GM19099 (cell line): Measurements from ENCODE around the gene CGB1.
"Not testable (repeated sequence)": the region's sequence is repeated elsewhere in the genome, so short reads cannot be mapped to it uniquely, and the experiment has no call there.

Experiments
- POLR2A ChIP-seq: IDR thresholded peaks from 3 replicates; pipeline ENCODE4 v1.6.1; 2011; ENCODE audit warnings: low read depth; ENCODE audit not compliant: insufficient read length; ENCODE audit errors: extremely low read depth

Gene CGB1

DNA sequence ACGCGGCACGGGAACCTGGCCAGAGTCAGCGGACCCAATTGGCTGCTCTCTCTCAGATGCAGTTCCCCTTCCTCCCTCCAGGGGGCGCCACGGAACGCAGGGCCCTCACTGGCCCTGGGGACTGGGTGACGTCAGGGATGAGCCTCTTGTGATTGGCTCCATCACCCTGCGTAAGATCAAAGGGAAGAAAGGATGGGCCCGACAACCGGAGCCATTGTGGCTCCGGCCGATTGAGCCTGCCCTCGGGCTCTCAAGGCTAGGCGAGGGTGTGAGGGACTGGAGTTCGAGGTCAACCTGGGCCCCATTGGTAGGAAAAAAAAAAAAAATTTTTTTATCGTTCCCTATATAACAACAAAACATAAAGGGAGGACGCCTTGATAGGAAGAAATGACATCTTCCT is at the start of gene CGB1:
Gene CGB1 (minus strand): TSS at position 81 of the 400 bp plus-strand sequence. CDS start 184 bp downstream, outside the sequence.
- not testable (repeated sequence) for TF ChIP-seq POLR2A

- no peak for TF ChIP-seq POLR2A
These were observed 49.6 kb upstream of the CGB1 start for GRCh38 chr19:49086296-49086695.

DNA sequence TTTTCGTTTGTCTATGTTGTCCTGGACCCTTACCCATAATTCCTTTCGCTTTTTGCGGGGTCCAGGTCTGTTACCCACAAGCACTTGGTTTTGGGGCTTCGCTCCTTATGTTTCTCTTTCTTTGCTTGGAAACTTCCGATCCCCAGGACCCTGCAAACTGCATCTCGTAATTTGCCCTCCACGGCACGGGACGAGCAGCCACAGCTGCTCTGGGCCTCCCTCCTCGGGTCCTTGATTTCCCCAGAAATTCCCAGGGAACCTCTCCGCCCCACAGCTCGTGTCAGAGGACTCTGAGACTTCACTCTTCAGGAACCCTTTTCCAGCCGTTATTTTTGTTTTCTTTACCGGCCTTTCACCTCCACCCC is 49.2 kb upstream of the CGB1 start:
- TF ChIP-seq POLR2A: no peak

DNA sequence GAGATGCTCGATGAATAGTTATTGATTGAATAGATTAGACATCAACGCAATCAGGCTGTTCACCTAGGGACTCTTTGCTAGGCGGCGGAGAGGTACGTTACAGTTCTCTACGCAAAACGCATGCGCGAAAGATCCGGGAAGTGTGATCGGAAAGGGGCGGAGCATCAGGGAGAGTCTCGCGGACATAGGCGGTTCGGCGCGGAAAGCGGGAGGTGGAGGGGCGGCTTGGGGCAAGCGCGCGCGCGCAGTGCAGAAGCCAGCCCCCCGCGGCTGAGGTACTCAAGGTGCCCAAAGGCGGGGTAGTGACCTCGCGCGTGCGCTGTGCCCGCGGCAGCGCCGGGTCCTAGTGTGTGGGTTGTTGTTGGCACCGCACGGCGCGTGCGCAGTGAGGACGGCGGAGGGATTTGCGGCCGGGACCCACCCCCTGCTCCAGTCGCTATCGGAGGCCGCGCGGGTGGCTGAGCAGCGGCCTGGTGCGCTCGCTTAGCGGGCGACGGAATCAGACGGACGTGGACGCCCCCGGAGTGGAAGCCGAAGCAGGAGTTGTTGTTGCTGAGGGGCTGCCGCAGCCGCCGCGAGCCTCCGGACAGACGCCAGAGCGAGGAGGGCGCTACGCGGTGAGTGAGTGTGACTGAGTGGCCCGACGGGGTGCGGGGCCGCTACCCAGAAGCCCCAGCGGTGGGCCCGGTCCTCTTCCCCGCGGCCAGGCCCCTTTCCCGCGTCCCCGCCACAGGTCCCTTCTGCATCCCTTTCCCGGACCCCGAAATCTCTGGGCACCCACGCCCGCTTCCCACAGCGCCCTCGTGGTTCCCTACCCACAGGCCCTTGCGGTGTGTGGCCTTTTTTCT is 48.5 kb upstream of the CGB1 start, which contains the start of gene SNRNP70:
Gene SNRNP70 (plus strand): TSS at position 432 of the 848 bp plus-strand sequence. CDS start 964 bp downstream, outside the sequence.
- TF ChIP-seq POLR2A: peak; percentile 97

GRCh38 chr19:49084206-49085019 is 47.7 kb upstream of the CGB1 start:
- TF ChIP-seq POLR2A: no peak

DNA sequence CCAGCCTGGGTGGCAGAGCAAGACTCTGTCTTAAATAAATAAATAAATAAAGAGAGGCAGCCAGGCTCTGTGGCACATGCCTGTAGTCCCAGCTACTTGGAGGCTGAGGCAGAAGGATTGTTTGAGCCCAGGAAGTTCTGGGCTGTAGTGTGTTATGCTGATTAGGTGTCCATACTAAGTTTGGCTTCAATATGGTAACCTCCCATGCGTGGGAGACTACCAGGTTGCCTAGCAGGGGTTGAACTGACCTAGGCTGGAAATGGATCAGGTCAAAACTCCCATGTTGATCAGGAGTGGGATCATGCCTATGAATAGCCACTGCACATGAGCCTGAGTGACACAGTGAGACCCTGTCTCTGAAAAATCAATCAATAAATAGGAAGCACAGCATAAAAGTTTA is 44.6 kb upstream of the CGB1 start:
- TF ChIP-seq POLR2A: no peak

DNA sequence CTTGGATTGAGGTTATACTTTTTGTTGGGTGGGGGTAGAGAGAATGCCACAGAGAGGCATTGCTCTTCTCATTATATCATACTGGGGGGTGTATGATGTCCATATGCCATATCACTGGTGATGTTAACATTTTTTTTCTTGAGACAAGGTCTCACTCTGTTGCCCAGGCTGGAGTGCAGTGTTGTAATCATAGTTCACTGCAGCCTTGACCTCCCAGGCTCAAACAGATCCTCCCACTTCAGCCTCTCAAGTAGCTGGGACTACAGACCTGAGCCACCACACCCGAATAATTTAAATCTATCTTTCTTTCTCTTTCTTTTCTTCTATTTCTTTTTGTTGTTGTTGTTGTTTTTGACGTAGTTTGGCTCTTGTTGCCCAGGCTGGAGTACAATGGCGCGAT is 43.7 kb upstream of the CGB1 start:
- TF ChIP-seq POLR2A: no peak

DNA sequence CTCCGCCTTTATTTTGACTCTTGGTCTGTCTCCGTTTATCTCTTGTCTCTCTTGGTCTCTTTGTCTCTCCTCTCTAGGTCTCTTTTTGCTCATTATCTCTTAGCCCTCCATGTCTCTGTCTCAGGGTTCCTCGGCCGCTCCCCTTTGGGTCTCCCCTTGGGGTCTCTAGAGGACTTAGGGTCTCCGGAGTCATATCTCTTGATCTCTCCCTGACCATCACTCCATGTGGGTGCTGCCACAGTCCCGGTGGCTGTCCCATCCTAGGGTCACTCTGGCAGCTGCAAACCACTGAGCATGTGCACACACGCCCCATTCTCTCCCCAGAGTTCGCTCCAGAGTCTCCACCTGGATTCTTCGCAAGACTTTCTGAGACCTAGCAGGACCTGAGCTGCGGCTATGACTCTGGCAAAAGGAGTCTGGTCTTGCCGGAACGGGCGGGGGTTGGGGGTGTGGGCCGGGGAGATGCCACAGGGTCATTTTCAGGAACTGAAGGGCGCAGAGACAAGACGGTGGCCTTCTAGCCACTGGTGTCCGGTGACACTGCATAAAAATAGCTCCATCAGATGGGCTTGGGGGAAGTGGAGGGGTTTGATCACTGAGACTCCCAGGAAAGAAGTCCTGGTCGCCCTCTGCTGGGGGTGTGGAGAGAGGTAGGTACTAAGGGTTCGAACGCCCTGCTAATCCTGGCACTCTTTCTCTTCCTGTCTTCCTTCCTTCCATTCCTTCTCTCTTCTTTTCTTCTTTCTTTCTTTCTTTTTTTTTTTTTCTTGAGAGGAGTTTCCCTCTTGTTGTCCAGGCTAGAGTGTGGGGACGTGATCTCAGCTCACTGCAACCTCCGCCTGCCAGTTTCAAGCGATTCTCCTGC is 37.1 kb upstream of the CGB1 start:
- no peak for TF ChIP-seq POLR2A

GRCh38 chr19:49071860-49072547 is 35.3 kb upstream of the CGB1 start:
- TF ChIP-seq POLR2A: no peak

- no peak for TF ChIP-seq POLR2A
These were observed 33.7 kb upstream of the CGB1 start for GRCh38 chr19:49070416-49070815.

DNA sequence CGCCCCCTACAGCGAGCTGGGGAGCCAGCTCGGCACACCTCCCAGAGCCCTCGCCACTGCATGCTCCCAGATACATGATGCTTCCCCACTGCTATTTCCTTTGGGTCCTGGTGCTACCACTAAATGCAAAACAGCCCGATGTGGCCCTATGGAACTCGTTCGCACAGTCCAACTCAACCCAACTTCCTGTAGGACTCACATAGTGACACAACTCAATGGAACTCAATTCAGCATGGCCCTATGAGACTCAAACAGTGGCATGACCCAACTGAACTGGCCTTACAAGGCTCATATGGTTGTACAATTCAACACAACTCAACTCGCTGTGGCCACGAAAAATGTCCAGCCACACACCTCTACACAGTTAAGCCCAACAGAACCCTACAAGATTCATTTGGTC is 32.3 kb upstream of the CGB1 start:
- TF ChIP-seq POLR2A: no peak

GRCh38 chr19:49067554-49067953 is 30.9 kb upstream of the CGB1 start:
- TF ChIP-seq POLR2A: no peak

DNA sequence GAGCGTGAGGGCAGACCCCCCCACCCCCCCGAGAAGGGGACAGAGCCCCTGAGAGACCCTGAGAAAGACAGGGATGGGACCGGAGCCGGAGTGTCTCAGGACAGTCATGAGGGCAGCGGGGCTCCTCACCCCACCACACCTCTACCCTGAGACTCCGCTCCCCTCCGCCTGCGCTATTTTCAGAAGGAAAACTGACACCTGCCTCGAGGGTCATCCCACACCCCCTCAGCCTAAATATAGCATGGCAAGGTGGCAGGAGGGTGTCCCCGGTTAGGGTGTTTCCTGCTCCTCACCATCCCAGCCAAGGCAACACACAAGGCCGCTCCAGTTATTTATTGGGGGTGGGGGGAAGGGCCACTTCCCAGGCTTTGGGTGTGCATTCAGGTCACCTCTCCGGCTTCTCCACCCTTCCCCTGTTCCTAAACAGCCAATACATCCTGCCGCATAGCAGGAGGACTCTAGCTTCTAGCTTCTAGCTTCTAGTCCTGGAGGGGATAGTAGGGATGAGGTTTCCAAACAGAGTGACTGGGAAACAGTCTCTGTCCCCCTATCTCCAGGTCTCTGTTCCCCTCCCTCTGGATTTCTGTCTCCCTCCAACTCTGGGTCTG is 29.3 kb upstream of the CGB1 start:
- TF ChIP-seq POLR2A: no peak
